ENCODE measurements around the gene GASK1A. TPM values are rescaled to one million over a fixed set of nuclear protein-coding genes. Genes with fewer than 3 reads are reported as not detected.
A peak's percentile ranks its signal among the peaks of the same experiment; 100 is the strongest.

GASK1A gene
- total and polyA plus RNA-seq, 2 of the 4 experiments (the other 2 are of a cell fraction) = 0.18 to 0.19 TPM

DNA sequence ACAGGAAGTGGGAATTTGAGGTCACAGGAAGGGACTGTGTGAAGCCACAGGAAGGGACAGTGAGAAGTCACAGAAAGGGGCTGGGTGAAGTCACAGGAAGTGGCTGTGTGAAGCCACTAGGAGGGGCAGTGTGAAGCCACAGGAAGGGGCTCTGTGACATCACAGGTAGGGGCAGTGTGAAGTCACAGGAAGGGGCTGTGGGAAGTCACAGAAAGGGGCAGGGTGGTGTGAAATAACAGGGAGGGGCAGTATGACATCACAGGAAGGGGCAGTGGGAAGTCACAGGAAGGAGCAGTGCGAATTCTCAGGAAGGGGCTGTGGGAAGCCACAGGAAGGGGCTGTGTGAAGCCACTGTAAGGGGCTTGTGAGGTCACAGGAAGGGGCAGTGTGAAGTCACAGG, 35.8 kb downstream of the GASK1A start:
- Histone ChIP-seq H2BK120ac (ENCODE audit: low read depth, low read length) (no peak overlapping the region), H3K18ac (ENCODE audit: low read depth, low read length) (no peak overlapping the region), H3K27ac (ENCODE audit: insufficient read depth, low read length) (no peak overlapping the region), H3K4ac (ENCODE audit: low read depth, low read length) (no peak overlapping the region), H3K4me1 (ENCODE audit: control insufficient read depth, insufficient read depth, low read length) (no peaks in the 10 kb centered on the region), H3K23ac (ENCODE audit: low read depth, low read length) (no peak overlapping the region), H3K4me3 (ENCODE audit: insufficient read depth, low read depth, low read length) (no peak overlapping the region), H2BK20ac (ENCODE audit: low read depth, low read length) (no peak overlapping the region), H3K27me3 (ENCODE audit: control insufficient read depth, insufficient read depth, low read length) (no peaks in the 10 kb centered on the region), H2BK15ac (ENCODE audit: low read depth, low read length) (no peak overlapping the region), H2AFZ (replicated peaks; ENCODE audit: low read length, poor library complexity) (peak overlapping the region; percentile 51), H2AK5ac (ENCODE audit: low read depth, low read length) (no peak overlapping the region), H4K5ac (ENCODE audit: low read depth, low read length) (no peak overlapping the region), H3K79me1 (ENCODE audit: low read depth in 1 of 2, low read length in 2 of 2) (no peaks in the 10 kb centered on the region), H4K8ac (ENCODE audit: low read depth in 2 of 2, low read length in 2 of 2) (no peak overlapping the region), H3K56ac (ENCODE audit: extremely low read depth, insufficient read depth, low read length) (no peak overlapping the region), H3K4me2 (ENCODE audit: low read depth, low read length) (no peak overlapping the region), H3K14ac (replicated peaks; ENCODE audit: low read depth, low read length) (no peak overlapping the region), H3K36me3 (ENCODE audit: control insufficient read depth, insufficient read depth, low read length) (no peaks in the 10 kb centered on the region), H4K91ac (ENCODE audit: insufficient read depth, low read depth, low read length) (no peak overlapping the region), H4K20me1 (ENCODE audit: insufficient read depth, low read length) (no peaks in the 10 kb centered on the region), H3K9me3 (ENCODE audit: control insufficient read depth, insufficient read depth, low read length) (peaks cover 5% of the 10 kb centered on the region; the same call in 1 of the 2 replicates), H2AK9ac (replicated peaks; ENCODE audit: low read depth, low read length, poor library complexity) (no peak overlapping the region), H3K9ac (ENCODE audit: low read depth, low read length) (no peak overlapping the region), H3K9me1 (ENCODE audit: insufficient read depth, low read length) (no peaks in the 10 kb centered on the region), H2BK5ac (ENCODE audit: low read depth, low read length, poor library complexity, severe bottlenecking) (no peak overlapping the region)
- no peak for DNase-seq
- CTCF ChIA-PET = no interaction called here
- intact Hi-C loops (cut with micrococcal nuclease) = no loop called here
- POLR2A ChIA-PET (ENCODE audit: unreplicated experiment) = no interaction called here
- no peak for ATAC-seq (ENCODE audit: low read depth)
- dilution Hi-C loops (cut with HindIII; ENCODE audit: low sequenced_read_pairs, unreplicated experiment) = no loop called here
- no TSS peak for BruUV-seq (replicated peaks)
- TF ChIP-seq RFX5 (IDR thresholded peaks at IDR 0.05; ENCODE audit: low read depth, low read length) = no peak
- TF ChIP-seq, protein P1, sequence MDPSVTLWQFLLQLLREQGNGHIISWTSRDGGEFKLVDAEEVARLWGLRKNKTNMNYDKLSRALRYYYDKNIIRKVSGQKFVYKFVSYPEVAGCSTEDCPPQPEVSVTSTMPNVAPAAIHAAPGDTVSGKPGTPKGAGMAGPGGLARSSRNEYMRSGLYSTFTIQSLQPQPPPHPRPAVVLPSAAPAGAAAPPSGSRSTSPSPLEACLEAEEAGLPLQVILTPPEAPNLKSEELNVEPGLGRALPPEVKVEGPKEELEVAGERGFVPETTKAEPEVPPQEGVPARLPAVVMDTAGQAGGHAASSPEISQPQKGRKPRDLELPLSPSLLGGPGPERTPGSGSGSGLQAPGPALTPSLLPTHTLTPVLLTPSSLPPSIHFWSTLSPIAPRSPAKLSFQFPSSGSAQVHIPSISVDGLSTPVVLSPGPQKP (IDR thresholded peaks at IDR 0.05; ENCODE audit: borderline replicate concordance, low read depth, low read length) = no peak
- TF ChIP-seq BHLHE40 (IDR thresholded peaks at IDR 0.05; ENCODE audit: low read depth, low read length) = no peak
- TF ChIP-seq RCOR1 (IDR thresholded peaks at IDR 0.05; ENCODE audit: insufficient replicate concordance, low read length) = no peak
- no peak for TF ChIP-seq SMC3 (IDR thresholded peaks at IDR 0.05; ENCODE audit: low read depth, low read length)
- no peak for TF ChIP-seq NFE2L2 (IDR thresholded peaks at IDR 0.05; ENCODE audit: low read depth, low read length)
- no peak for TF ChIP-seq MXI1 (IDR thresholded peaks at IDR 0.05; ENCODE audit: borderline replicate concordance, low read depth, low read length)
- WGBS, 2 experiments (ENCODE audit: extremely low coverage in 2 of 2, insufficient read length in 1 of 2) = 50% methylated on average over 1 of the region's 1 CpG; no CpG with 5 or more reads in 1 of the 2 experiments
- in situ Hi-C loops (cut with MboI; ENCODE audit: low sequenced_read_pairs) = no loop called here

Data from IMR-90 (cell line).